GM13976 (cell line): ENCODE data around the gene KRTAP1-1.
"Not testable (repeated sequence)": the region's sequence is repeated elsewhere in the genome, so short reads cannot be mapped to it uniquely, and the experiment has no call there.

ENCODE experiments used
- DNase-seq: peaks from one replicate; pipeline ENCODE4 v3.0.0; 2012; ENCODE audit warnings: low spot score
- in situ Hi-C: fragments of 300-500 bp; cut with MboI; formaldehyde crosslinking; loops from one replicate; pipeline ENCODE4 v1.12.0; 2022; ENCODE audit warnings: low sequenced_read_pairs, mixed read lengths, inconsistent platforms; ENCODE audit not compliant: unreplicated experiment
- TF ChIP-seq, protein P1 (sequence below): IDR thresholded peaks from 2 replicates; pipeline ENCODE4 v1.5.1; 2012; ENCODE audit warnings: borderline replicate concordance, mild to moderate bottlenecking; ENCODE audit not compliant: insufficient read depth; ENCODE audit errors: extremely low read depth, missing control alignments, control extremely low read depth

KRTAP1-1 gene

DNA sequence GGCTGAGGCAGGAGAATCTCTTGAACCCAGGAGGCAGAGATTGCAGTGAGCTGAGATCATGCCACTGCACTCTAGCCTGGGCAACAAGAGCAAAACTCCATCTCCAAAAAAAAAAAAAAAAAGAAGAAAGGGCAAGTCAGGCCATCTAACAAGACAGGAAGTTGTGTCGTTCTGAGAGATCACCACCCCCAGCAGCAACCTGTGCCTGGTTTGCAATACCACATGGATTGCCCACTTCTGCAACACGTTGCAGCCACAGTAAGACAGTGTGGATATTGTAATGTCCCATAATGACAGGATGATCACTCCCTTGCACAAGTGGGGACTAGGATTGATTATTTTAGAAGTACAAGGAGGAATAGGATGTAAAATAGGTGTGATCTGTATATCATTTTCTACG, 27.8 kb upstream of the KRTAP1-1 start:
- DNase-seq, result no peak
- in situ Hi-C loops, result no loop called here
- TF ChIP-seq, protein P1, sequence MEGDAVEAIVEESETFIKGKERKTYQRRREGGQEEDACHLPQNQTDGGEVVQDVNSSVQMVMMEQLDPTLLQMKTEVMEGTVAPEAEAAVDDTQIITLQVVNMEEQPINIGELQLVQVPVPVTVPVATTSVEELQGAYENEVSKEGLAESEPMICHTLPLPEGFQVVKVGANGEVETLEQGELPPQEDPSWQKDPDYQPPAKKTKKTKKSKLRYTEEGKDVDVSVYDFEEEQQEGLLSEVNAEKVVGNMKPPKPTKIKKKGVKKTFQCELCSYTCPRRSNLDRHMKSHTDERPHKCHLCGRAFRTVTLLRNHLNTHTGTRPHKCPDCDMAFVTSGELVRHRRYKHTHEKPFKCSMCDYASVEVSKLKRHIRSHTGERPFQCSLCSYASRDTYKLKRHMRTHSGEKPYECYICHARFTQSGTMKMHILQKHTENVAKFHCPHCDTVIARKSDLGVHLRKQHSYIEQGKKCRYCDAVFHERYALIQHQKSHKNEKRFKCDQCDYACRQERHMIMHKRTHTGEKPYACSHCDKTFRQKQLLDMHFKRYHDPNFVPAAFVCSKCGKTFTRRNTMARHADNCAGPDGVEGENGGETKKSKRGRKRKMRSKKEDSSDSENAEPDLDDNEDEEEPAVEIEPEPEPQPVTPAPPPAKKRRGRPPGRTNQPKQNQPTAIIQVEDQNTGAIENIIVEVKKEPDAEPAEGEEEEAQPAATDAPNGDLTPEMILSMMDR, result no peak

DNA sequence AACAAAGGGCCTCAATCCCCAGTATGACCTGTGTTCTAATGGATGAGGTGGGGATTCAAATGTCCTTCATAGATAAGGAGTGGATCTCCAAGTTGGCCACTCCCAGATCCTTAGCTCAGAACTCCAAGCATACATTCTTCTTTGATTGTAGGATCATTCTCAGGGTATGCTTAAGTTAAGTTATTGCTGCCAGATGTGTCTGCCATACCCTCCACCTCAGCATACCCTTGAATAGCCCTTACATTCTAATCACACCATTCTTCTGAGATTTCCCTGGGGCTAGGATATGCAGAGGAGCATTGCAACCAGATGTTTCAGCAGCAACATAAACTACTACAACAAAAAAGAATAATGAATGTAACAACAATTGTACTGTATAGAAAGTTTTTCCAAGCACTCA, 26.0 kb upstream of the KRTAP1-1 start:
- in situ Hi-C loops, result no loop called here
- TF ChIP-seq, protein P1, result no peak
- no peak for DNase-seq

DNA sequence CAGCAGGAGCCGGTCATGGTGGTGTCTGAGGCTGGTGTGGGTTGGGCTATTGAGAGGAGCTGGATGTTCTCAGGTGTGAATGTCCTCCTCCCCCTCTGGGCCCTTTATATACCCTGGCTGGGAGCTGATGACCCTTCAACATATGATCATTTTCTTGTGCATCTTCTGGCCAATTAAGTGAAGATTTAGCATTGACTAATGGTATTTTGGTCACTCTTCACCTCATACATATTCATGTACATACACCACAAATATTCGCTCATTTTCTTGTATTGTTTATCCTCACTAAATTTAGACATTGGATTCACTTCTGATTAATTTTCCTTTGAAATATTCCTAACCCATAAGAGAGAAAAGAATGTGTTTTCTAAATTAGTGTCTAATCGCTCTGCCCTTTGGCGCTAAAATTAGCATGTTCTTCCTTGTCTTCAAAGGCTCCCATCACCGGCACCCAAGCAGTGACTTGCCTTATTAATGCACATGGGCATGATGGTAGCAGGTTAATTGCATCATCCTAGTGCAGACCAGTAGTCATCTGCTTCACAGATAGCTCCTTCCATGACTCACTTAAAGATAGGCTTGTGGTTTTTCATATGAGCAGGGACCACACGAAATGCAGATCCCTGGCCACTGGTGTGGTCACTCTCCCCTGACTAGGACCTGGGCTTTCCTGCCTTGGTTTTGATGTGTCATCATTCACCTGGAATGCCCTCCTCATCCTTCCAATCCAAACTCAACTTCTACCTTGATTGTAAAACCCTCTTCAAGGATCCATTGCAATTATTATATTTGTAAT, 24.8 kb upstream of the KRTAP1-1 start, which contains the start of gene KRTAP2-4:
Gene KRTAP2-4, minus strand, starts transcription at position 51 of the 796 bp plus-strand sequence. Its CDS starts 34 bp downstream, at position 17.
- TF ChIP-seq, protein P1, result no peak
- no peak for DNase-seq
- in situ Hi-C loops, result no loop called here

DNA sequence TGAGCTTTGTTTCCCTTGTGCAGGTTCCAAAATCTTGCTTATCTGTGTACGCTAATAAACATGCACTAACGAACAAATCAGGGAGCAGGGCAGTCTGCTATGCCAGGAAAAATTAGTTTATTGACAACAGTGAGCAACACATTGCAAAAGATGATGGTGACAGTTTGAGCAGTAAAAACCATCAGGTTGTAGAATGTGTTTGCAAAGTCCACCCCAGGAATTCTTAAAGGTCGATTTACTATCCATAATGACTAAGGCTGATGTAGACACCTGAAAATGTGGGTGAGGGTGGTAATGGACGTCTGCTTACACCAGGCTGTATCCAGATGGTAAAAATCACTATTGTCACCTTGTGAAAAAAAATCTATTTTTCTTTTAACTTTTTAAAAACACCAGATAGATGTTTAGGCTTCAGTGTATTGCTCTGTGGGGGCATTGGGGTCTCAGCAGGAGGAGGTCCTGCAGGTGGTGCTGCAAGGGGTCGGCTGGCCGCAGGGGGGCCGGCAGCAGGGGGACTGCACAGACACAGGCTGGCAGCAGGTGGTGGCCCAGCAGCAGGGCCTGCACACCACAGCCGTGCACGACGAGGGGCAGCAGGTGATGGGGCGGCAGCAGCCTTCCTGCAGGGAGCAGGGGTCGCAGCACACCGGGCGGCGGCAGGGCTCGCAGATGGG, 23.9 kb upstream of the KRTAP1-1 start:
- DNase-seq, in situ Hi-C loops: not testable (repeated sequence)

DNA sequence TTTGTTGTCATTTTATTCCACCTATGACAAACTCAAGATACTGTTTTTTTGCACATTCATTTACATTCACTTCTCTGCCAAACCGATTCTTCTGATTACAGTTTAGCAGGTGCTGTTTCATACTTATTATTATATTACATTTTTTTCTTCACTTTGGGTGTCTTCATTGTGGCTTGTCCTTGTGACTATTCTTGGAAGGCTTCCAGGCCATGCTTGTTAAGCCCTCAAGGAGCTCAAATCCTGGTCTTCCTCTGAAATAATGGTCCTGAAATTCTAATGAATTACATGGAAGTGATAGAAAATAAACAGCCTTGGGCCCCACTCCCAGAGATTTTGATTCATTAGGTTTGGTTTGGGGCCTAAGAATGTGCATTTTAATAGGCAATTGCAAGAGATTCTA, 23.1 kb upstream of the KRTAP1-1 start:
- in situ Hi-C loops, result no loop called here
- TF ChIP-seq, protein P1, result no peak
- DNase-seq, result no peak

DNA sequence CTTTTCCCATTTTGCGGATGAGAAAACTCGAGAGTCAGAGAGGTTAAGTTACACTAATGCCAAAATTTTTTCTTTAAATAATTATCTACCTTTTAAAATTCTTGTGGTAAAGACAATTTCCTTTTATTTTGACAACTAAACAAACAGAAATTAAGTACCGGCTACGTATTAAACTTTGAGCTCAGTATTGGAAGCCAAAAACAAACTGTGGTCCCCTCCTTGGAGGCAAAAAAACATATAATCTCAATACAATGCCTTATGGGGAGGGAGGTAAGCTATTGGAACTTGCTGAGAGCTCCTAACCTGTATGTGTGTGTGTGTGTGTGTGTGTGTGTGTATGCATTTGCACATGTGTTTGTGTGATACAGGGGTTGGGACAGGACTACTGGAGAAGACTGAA, 22.2 kb upstream of the KRTAP1-1 start:
- TF ChIP-seq, protein P1, result no peak
- in situ Hi-C loops, result no loop called here
- DNase-seq, result no peak

DNA sequence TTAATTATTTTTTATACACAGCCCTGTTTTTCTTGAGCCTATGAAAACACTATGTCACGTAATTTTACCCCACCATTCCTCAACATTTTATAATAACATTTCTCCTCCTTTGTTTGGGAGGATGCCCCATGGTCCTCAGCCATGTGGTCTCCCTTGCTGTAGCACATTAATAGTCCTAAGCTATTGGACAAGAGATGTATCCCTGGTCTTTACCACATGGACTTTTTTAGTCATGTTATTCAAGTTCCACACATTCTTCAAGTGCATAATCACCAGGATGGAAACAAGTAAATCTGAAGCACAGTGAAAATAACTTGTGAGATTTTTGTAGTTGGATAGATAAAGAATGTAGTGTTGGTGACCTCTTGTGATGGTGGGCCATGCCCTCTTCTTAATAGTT, 20.7 kb upstream of the KRTAP1-1 start:
- no peak for DNase-seq
- TF ChIP-seq, protein P1, result no peak
- in situ Hi-C loops, result no loop called here
